HUDEP-2 (cell line): ENCODE results near the gene NRCAM.
"Not testable (repeated sequence)": the region's sequence is repeated elsewhere in the genome, so short reads cannot be mapped to it uniquely, and the experiment has no call there.

ENCODE experiments used
- DNase-seq, 76 experiments: peaks; one replicate each; lab custom pipeline; 2025; ENCODE audit not compliant: unreplicated experiment in 76 of 76; lab: John Stamatoyannopoulos, UW

The NRCAM gene

GRCh38 chr7:108358553-108358952 lies 97.7 kb downstream of the NRCAM start:
- DNase-seq: no peak

GRCh38 chr7:108351729-108352131 lies 104.5 kb downstream of the NRCAM start:
- no peak for DNase-seq

- DNase-seq: no peak
Observed at GRCh38 chr7:108348913-108349312, 107.3 kb downstream of the NRCAM start.

GRCh38 chr7:108347616-108348015 lies 108.6 kb downstream of the NRCAM start:
- DNase-seq: no peak

- no peak for DNase-seq
Observed at GRCh38 chr7:108345710-108346336, 110.4 kb downstream of the NRCAM start.

- DNase-seq: no peak
Observed at GRCh38 chr7:108340856-108341411, 115.3 kb downstream of the NRCAM start.

- DNase-seq: not testable (repeated sequence)
Observed at GRCh38 chr7:108340406-108340805, 115.8 kb downstream of the NRCAM start.

- DNase-seq: peak in 1 of 76 experiments; percentile 2
Observed at GRCh38 chr7:108335269-108335918, 120.8 kb downstream of the NRCAM start.

- no peak for DNase-seq
Observed at GRCh38 chr7:108332937-108333336, 123.3 kb downstream of the NRCAM start.

GRCh38 chr7:108331971-108332370 lies 124.3 kb downstream of the NRCAM start:
- DNase-seq: no peak

GRCh38 chr7:108330227-108330626 lies 126.0 kb downstream of the NRCAM start:
- DNase-seq: no peak

- DNase-seq: no peak
Observed at GRCh38 chr7:108329514-108329913, 126.7 kb downstream of the NRCAM start.

- peak in 1 of 76 experiments; percentile 5 for DNase-seq
Observed at GRCh38 chr7:108328174-108328651, 128.0 kb downstream of the NRCAM start.

- DNase-seq: no peak
Observed at GRCh38 chr7:108327353-108327752, 128.9 kb downstream of the NRCAM start.

GRCh38 chr7:108326938-108327337 lies 129.3 kb downstream of the NRCAM start:
- DNase-seq: no peak

- DNase-seq: no peak
Observed at GRCh38 chr7:108324053-108325038, 131.9 kb downstream of the NRCAM start.

- no peak for DNase-seq
Observed at GRCh38 chr7:108322925-108323832, 133.1 kb downstream of the NRCAM start.

- no peak for DNase-seq
Observed at GRCh38 chr7:108322046-108322445, 134.2 kb downstream of the NRCAM start.

GRCh38 chr7:108321359-108321758 lies 134.9 kb downstream of the NRCAM start:
- DNase-seq: no peak

- DNase-seq: no peak
Observed at GRCh38 chr7:108316708-108317107, 139.5 kb downstream of the NRCAM start.
